HL-60/S4 treated with phorbol 12-myristate 13-acetate at 8.2 ng/mL for 4 days and 3 days (cell line): ENCODE measurements around the gene PCIF1.
"Not testable (repeated sequence)": the region's sequence is repeated elsewhere in the genome, so short reads cannot be mapped to it uniquely, and the experiment has no call there.

Experiments used
- in situ Hi-C: fragments of 300-500 bp; cut with MboI; formaldehyde crosslinking; loops from 2 replicates; pipeline ENCODE4 v1.15.0; 2022; ENCODE audit warnings: low sequenced_read_pairs

PCIF1 gene

DNA sequence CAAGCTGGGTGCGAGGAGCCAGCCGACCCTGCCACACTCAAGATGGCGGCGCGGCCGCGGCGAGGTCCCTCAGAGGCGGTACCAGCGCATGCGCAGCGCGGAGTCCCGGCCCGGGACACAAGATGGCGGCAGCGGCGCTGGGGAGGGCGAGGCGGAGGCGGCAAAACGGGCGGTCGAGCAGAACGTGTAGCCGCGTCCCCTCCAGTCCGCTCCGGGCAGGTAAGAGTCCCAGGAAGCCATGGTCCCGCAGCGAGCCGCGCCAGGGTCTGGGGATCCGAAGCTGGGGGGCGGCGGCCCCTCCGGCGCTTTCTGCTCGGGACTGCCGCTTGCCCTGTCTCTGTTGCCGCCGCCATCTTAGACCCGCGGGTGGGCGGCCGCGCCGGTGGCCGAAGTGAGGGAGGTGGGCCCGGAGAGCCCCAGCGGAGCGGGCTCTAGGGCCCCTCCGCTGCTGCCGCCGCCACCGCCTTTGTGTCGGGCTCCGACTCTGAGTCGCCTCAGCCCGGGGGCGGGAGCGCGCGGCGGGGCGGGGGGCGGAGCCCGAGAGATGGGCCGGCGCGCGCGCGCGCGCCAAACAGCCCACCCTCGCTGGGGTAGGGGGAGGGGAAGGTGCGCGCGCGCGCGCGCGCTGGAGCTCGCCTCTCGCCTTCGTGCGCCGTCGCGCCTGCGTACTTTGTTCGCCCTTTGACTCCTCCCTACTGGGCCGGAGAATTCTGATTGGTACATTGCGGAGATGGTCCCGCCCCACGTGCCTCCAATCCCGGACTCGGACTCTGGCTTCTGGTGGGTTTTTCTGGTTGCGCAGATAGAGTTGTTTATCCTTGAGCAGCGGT, at the start of gene PCIF1:
Gene PCIF1 (plus strand): TSS at position 98 of the 830 bp plus-strand sequence. CDS start 4,317 bp downstream, outside the sequence.
- in situ Hi-C loops = no loop called here

DNA sequence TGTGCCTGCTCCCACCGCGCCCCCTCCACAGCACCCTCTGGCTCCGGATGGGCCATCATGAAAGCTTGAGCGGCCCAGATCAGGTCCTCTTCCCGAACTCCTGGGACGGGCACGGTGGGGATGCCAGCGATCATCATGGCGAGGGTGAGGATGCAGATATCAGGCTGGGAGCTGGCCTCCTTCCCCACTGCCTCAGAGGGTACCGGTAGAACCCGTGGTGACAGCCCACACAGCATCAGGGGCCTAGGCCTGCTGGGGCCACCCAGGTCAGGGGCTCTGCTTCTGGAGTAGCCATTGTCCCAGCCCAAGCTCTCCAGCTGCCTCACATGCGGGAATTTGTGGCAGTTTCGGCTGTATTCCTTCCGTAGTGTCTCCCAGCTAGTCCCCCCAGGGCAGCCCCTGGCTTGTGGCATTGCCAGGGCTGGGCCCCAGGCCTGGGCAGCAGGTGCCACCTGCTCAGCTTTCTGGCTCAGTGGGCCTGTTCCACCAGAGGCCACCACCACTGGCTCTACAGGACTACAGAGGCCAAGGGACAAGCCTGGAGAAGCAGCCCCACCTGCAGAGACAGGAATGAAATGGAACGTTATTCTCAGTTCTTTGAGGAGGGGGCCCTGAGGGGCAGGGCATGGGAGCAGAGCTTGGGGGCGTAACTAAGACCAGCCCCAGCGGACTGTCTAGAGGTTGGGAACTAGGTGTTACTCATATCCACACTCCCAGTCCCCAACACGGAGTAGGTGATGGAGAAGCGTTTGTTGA, 47.7 kb upstream of the PCIF1 start:
- in situ Hi-C loops = no loop called here

DNA sequence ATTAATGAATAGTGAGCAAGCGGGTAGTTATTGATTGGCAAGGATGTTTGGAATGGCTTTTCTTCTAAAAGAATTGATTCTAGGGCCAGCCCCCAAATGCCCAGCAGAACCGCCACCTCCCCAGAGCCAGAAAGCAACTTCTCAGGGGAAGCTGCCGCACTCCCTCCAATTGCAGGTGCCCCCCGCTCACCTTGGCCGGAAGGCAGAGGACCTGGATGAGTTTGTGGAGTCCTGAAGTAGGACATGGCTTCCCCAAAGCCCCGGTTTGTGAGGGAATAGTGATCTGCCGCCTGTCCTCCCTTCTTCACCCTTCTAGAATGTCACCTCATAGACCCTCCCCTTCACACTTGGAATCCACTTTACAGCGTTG, 47.2 kb upstream of the PCIF1 start, which contains the start of gene SPATA25:
Gene SPATA25 (minus strand): TSS at position 277 of the 370 bp plus-strand sequence. CDS start 32 bp downstream, at position 245.
- in situ Hi-C loops = no loop called here

DNA sequence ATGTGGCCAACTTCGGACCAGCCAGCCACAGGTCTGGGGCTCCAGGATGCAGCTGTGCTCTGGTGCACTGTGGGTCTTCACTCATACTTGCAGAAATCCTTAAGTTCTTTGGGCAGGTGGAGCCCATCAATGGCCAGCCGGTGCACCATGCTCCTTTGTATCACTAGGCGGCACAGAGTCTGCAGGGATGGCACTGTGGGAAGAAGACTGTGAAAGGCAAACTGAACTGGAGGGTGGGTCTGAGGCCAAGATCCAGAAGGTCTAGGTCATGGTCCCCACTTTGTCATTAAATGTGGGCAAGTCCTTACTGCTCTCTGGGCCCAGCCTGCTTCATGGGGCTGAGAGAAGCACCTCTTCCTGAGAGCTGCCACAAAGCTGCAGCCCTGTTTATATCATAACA, 45.8 kb upstream of the PCIF1 start:
- in situ Hi-C loops = no loop called here

DNA sequence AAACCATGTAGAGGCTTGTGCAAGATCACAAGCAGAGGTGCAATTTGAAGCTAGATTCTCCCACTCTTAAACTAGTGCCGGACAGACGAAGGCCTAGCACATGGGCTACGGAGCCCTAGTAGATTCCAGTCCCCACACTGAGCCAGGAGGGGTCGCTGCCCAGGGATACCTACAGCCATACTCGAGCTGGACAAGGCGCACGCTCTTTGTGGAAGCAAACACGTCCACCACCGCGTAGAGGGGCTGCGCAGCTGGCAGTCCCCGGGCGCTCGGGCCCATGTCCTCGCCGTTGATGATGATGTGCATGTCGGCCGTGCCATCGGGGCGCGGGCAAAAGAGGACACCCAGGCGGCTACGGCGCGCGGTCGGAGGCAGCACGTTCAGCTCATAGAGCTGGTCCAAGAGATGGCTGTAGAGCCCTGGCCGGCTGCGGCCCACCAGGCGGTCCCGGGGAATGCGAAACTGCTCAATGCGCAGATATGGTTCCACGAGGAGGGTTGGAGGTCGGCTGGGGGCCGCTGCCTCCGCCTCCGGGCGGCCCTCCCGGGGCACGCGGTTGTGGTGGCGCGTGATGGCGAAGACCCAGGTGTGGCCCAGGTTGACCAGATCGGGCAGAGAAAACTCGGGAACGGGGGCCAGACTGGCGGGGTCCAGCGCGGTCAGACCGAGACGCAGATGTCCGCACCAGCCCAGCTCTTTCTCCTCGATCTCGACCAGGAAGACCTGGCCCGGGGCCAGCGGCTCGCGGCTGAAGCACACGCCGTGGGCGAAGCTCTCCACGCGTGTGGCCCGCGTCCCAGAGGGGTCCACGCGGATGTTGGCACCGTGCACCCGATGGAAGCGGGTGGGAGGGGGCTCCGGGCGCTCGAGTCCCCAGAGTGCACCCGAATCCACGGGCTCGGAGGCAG, 44.2 kb upstream of the PCIF1 start:
- in situ Hi-C loops = no loop called here

DNA sequence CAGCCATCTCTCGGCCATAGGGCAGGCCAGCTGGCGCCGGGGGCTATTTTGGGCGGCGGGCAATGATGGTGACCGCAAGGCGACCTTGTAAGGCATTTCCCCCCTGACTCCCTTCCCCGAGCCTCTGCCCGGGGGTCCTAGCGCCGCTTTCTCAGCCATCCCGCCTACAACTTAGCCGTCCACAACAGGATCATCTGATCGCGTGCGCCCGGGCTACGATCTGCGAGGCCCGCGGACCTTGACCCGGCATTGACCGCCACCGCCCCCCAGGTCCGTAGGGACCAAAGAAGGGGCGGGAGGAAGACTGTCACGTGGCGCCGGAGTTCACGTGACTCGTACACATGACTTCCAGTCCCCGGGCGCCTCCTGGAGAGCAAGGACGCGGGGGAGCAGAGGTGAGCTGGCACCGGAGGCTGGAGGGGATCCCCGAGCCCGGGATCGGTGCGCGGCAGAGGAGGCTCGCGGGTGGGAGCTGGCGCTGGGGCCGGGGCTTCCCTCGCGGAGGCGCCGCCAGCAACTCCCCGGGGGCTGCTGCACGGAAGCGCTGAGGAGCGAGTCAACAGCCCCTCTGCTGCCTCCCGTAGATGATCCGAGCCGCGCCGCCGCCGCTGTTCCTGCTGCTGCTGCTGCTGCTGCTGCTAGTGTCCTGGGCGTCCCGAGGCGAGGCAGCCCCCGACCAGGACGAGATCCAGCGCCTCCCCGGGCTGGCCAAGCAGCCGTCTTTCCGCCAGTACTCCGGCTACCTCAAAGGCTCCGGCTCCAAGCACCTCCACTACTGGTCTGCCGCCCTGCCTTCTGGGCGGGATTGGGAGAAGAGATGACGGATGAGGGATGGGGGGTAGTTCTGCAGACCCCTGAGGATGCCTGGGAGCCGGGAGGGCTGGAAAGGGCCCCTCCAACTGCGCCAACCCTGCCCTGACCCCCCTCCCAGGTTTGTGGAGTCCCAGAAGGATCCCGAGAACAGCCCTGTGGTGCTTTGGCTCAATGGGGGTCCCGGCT, 43.2 kb upstream of the PCIF1 start, which contains the start of the genes CTSA and NEURL2:
Gene CTSA (plus strand): TSS at position 351 of the 999 bp plus-strand sequence. CDS start 234 bp downstream, at position 585.
Gene NEURL2 (minus strand): TSS at position 224 of the 999 bp plus-strand sequence. CDS start 217 bp downstream, at position 7.
- in situ Hi-C loops = no loop called here

DNA sequence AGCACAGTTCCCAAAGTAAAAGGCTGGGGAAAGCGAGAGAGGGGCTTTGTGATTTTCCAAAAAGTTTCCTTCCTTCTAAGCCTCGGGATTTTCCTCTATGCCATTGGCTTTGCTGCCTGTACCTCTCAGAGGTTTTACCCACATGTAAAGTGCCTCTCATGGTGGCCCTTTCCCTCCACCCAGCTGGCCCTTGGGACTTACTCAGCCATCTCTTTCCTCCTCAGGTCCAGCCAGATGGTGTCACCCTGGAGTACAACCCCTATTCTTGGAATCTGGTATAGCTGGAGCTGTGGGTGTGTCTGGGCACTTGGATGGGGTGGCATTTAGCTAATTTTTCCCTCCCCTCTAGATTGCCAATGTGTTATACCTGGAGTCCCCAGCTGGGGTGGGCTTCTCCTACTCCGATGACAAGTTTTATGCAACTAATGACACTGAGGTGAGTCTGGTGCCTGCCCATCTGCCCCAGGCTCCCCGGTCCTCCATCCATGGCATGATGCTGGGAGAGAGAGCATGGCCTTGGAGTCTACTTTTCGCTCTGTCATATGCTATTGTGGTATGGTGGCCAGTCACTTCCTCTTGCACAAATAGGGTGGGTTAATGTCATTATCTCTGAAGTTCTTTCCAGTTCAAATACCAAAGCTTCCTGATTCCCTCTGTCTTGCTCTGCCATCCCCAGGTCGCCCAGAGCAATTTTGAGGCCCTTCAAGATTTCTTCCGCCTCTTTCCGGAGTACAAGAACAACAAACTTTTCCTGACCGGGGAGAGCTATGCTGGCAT, 42.2 kb upstream of the PCIF1 start:
- in situ Hi-C loops = no loop called here

DNA sequence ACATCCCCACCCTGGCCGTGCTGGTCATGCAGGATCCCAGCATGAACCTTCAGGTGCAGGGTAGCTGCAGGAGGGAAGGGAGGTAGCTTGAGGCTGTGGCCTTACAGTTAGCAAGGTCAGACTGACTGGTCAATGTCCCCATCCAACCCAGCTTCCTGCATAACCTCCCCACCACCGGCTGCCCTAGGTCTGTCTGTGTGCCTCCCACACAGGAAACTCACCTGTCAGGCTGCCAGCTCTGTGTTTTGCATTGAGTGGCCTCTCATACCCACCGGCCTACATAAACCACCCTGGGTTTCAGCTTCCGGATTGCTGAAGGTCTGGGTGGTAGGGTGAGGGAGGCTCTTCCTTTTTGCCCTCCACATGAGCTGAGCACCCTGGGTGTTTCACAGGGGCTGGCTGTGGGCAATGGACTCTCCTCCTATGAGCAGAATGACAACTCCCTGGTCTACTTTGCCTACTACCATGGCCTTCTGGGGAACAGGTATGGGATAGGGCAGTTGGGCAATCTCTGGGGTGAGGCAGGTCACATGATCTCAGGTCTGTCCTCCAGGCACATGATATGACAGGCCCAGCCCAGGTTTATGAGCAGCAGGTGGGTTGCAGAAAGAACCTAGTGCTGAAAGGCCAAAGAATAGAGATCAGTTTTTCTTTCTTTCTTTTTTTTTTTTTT, 41.5 kb upstream of the PCIF1 start:
- in situ Hi-C loops = no loop called here

DNA sequence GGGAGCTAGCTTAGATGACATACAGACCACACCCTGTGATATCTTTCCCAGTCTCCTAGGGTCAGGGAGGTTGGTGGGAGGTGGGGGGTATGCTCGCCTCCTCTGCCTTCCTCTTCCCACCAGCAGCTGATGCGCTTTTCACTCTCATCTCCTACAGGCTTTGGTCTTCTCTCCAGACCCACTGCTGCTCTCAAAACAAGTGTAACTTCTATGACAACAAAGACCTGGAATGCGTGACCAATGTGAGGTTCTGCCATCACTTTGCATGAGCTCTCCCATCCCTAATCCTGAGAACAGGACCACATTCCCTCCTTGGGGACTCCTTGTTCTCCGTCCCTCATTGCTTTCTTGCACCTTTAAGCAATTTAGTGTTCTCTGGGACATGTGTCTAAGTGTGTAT, 40.7 kb upstream of the PCIF1 start:
- in situ Hi-C loops = no loop called here

DNA sequence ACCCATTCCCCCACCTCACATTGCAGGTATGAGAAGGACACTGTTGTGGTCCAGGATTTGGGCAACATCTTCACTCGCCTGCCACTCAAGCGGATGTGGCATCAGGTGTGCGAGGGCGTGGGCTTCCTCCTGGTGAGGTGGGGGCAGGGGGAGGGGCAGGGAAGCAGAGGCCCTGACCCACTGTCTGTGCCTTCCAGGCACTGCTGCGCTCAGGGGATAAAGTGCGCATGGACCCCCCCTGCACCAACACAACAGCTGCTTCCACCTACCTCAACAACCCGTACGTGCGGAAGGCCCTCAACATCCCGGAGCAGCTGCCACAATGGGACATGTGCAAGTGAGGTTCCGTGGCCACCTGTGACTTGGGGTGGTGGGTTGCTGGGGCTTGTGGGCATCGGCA, 39.7 kb upstream of the PCIF1 start:
- in situ Hi-C loops = no loop called here

DNA sequence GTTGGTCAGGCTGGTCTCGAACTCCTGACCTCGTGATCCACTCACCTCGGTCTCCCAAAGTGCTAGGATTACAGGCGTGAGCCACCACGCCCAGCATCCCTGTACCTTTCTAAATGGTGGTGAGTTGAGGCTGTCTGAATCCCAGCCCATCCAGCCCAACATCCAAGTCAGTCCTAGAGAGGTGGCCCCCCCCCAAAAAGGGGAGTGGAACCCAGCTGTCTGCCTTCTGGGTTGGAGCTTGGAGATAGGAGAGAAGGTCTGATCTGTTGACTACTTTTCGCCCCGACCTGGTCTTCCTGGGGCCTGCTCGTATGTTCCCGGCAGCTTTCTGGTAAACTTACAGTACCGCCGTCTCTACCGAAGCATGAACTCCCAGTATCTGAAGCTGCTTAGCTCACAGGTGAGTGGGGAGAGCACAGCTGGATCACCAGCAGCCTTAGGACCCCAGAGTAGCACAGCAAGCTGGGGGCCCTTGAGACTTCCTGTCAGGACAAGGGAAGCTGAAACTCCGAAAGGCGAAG, 37.8 kb upstream of the PCIF1 start:
- in situ Hi-C loops = no loop called here

DNA sequence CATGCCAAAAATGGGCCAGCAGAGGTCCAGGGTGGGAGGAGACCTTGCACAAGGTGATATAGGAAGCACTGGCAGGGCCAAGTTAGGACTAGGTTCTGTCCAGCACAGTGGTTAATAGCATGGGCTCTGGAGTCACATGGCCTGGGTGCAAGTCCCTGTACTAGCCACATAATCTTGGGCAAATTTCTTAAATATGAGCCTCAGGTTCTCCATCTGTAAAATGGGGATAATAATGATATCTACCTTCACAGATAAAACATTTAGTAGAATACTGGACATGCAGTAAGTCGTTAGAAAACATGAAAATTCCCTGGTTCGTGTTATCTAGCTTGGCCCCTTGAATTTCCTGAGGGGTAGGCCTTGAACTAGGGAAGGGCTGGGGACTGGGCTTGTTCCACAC, 37.2 kb upstream of the PCIF1 start:
- in situ Hi-C loops = no loop called here

DNA sequence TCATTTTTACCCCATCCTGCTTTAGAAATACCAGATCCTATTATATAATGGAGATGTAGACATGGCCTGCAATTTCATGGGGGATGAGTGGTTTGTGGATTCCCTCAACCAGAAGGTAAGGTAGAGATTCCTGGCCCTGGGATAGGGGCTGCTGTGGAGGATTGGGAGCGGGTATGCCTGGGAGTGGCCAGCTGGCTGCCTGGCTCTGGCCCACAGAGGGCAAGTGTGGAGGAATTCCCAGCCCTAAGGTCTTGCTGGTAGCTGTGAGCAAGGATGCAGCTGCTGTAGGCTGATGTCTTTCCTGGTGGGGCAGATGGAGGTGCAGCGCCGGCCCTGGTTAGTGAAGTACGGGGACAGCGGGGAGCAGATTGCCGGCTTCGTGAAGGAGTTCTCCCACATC, 36.8 kb upstream of the PCIF1 start:
- in situ Hi-C loops = no loop called here

DNA sequence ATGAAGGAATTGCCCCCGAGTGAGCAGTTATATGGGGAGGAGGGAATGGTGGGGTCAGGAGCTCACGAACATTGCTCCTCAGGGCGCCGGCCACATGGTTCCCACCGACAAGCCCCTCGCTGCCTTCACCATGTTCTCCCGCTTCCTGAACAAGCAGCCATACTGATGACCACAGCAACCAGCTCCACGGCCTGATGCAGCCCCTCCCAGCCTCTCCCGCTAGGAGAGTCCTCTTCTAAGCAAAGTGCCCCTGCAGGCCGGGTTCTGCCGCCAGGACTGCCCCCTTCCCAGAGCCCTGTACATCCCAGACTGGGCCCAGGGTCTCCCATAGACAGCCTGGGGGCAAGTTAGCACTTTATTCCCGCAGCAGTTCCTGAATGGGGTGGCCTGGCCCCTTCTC, 36.2 kb upstream of the PCIF1 start:
- in situ Hi-C loops = no loop called here

DNA sequence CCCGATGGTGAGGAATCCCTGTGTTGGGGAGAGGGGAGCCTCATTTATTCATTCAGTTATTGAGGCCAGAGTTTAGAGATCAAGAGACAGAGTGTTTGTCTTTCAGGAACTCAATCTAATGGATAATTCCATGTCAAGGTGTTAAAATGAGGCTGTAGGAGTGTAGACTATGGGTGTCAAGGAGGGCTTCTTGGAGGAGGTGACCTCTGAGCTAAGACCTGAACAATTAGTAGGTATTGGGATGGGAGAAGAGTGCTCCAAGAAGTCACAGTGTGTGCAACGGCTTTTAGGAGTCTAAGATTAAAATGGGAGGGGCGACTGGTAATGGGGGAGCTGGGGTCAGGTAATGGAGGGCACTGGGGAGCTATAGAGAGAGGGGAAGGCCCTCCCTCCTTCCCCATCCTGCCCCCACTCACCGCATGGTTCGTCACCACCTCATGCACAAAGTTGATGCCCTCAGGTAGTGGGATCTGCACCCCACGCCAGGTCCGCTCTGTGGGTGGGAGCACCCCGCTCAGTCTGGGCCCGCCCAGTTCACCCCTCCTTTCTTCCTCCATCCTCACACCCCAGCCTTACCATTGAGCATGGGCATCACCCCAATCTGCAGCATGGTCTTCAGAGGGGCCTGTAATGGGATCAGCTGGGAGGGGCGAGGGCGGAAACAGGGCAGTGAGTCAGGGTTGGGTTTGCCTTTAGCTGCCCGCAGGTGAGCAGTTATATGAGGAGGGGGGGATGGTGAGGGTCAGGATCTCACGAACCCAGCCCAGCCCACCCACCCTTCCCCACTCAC, 35.2 kb upstream of the PCIF1 start:
- in situ Hi-C loops = no loop called here

DNA sequence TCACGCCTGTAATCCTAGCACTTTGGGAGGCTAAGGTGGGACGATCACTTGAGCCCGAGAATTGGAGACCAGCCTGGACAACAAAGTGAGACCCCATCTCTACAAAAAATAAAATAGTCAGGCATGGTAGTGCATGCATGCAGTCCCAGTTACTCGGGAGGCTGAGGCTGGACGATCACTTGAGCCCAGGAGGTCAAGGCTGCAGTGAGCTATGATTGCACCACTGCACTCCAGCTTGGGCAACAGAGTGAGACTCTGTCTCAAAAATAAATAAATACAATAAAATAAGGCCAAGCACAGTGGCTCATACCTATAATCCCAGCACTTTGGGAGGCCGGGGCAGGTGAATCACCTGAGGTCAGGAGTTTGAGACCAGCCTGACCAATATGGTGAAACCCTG, 33.2 kb upstream of the PCIF1 start:
- in situ Hi-C loops = not testable (repeated sequence)

DNA sequence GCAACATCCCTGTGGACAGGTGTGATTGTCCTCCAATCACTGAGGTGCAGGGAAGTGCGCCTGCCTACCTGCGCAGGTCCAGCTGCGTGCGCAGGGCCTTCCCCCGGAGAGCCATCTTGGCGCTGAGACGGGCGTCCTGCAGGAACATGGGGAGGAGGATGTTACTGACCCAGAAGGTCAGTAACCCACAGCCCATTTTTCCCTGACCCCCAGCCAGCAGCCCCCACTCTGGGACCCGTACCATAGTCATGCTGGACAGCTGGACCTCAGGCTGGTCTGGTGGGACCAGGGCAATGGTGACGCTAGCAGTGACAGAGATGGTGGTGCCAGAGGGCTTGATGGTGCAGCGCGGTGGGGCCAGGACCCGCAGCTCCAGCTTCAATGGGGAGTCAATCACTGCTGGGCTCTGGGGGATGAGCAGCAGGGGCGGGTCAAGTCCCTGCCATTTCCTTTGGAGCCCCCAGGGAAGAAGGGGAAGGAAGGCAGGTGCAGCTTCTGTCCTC, 32.2 kb upstream of the PCIF1 start:
- in situ Hi-C loops = no loop called here
